ENCODE data around the gene CEMIP.

DNA sequence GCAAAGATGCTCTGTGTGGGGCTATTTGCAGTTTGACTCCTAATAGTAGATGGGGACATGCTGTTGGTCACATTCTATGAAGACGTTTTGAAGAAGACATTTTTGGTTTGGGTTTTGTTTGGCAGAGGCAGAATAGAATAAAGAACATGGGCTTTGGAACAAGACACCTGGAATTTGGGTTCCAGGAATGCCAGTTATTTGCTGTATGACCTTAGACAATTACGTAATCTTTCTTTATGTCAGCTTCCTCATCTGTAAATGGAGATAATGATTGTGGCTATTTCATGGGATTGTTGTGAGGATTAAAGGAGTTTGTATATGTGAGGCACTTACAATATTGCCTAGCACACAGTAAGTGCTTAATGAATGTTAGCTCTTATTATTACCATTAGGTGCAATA lies 118.9 kb downstream of the CEMIP start:
- TF ChIP-seq, protein P1, sequence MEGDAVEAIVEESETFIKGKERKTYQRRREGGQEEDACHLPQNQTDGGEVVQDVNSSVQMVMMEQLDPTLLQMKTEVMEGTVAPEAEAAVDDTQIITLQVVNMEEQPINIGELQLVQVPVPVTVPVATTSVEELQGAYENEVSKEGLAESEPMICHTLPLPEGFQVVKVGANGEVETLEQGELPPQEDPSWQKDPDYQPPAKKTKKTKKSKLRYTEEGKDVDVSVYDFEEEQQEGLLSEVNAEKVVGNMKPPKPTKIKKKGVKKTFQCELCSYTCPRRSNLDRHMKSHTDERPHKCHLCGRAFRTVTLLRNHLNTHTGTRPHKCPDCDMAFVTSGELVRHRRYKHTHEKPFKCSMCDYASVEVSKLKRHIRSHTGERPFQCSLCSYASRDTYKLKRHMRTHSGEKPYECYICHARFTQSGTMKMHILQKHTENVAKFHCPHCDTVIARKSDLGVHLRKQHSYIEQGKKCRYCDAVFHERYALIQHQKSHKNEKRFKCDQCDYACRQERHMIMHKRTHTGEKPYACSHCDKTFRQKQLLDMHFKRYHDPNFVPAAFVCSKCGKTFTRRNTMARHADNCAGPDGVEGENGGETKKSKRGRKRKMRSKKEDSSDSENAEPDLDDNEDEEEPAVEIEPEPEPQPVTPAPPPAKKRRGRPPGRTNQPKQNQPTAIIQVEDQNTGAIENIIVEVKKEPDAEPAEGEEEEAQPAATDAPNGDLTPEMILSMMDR (IDR thresholded peaks at IDR 0.05) = no peak
- no peak for TF ChIP-seq POLR2A (IDR thresholded peaks at IDR 0.05)
